ENCODE measurements around the gene KCNMA1.

Gene KCNMA1

DNA sequence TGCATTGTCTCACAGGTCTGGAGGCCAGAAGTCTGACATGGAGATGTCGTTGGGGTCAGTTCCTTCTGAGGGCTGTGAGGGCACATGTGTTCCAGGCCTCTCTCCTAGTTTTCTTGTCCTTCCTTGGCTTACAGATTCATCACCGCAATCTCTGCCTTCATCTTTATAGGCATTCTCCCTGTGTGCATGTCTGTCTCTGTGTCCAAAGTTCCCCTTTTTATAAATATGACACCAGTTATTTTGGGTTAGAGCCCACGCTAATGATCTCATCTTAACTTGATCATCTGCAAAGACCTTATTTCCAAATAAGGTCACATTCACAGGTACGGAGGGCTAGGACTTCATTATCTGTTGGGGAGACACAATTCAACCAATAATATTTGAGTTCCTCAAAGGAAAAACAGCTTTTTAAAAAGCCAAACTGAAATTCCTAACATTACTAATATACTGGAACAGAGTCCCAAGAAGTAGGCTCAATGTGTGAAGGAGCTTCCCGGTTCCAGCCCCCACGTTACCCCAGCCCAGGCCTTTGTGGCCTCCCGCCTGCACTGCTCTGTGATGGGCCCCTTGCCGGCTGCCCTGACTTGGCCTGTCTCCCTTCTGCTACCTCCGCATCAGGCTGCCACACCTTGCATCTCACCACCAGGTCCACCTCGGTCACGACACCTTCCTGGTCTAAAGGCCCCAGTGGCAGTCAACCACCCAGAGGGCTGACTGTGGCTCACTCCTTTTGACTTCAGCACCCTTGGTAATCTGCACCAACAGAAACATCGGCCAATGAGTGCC, 142.7 kb downstream of the KCNMA1 start:
- no peak overlapping the region for H3K4me3 ChIP-seq (ENCODE audit: low read depth, low read length)
- no peaks in the 10 kb centered on the region for H3K36me3 ChIP-seq (ENCODE audit: control insufficient read depth, insufficient read depth, low read length)
- no peak overlapping the region for H3K9ac ChIP-seq (ENCODE audit: low read depth, low read length)
- no peaks in the 10 kb centered on the region for H3K4me1 ChIP-seq (ENCODE audit: control insufficient read depth, insufficient read depth, low read length)
- H3K9me3 ChIP-seq (ENCODE audit: control insufficient read depth, insufficient read depth, low read length), result no peaks in the 10 kb centered on the region
- H3K27me3 ChIP-seq (ENCODE audit: control insufficient read depth, insufficient read depth, low read length), result no peaks in the 10 kb centered on the region

DNA sequence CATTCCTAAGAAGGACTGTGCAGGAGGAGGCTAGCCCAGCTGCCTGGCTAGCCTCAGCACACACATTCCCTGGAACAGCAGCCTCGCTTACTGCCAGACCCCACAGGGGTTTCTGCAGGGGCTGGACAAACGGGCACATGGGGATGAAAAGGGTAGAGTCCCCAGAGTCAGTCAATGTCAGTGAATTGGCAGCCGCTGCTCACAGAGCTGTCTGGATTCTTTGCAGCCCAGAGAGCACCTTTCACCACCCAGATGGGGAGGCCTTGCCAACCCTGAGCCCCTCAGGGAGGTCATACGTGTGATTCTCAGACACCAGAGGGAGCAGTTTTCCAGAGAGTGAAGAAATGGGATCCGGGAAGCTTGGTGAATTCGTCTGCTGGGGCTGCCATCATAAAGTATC, 143.3 kb downstream of the KCNMA1 start:
- Histone ChIP-seq H3K27me3 (ENCODE audit: control insufficient read depth, insufficient read depth, low read length) (no peaks in the 10 kb centered on the region), H3K36me3 (ENCODE audit: control insufficient read depth, insufficient read depth, low read length) (no peaks in the 10 kb centered on the region), H3K9ac (ENCODE audit: low read depth, low read length) (no peak overlapping the region), H3K4me3 (ENCODE audit: low read depth, low read length) (no peak overlapping the region), H3K9me3 (ENCODE audit: control insufficient read depth, insufficient read depth, low read length) (no peaks in the 10 kb centered on the region), H3K4me1 (ENCODE audit: control insufficient read depth, insufficient read depth, low read length) (no peaks in the 10 kb centered on the region)

DNA sequence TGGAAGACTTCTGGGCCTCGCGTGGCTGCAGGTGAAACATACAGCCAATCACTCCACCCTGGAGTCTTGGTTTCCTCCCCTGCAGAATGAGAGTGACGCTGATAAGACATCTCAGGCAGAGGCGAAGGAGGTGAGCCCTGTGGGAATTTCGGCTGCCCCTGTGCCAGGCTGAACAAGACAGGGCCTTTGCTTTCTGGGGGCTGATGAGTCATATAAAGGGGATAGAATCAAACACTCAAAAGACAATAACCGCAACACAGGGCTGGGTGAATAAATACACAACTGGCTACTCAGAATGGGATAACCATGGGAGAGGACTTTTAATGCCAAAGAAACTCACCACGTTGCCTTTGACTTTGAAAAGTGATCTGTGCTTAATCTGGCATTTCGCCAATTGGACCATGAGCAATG, 143.8 kb downstream of the KCNMA1 start:
- Histone ChIP-seq H3K36me3 (ENCODE audit: control insufficient read depth, insufficient read depth, low read length) (no peaks in the 10 kb centered on the region), H3K9ac (ENCODE audit: low read depth, low read length) (no peak overlapping the region), H3K4me1 (ENCODE audit: control insufficient read depth, insufficient read depth, low read length) (no peaks in the 10 kb centered on the region), H3K27me3 (ENCODE audit: control insufficient read depth, insufficient read depth, low read length) (no peaks in the 10 kb centered on the region), H3K4me3 (ENCODE audit: low read depth, low read length) (no peak overlapping the region), H3K9me3 (ENCODE audit: control insufficient read depth, insufficient read depth, low read length) (no peaks in the 10 kb centered on the region)

DNA sequence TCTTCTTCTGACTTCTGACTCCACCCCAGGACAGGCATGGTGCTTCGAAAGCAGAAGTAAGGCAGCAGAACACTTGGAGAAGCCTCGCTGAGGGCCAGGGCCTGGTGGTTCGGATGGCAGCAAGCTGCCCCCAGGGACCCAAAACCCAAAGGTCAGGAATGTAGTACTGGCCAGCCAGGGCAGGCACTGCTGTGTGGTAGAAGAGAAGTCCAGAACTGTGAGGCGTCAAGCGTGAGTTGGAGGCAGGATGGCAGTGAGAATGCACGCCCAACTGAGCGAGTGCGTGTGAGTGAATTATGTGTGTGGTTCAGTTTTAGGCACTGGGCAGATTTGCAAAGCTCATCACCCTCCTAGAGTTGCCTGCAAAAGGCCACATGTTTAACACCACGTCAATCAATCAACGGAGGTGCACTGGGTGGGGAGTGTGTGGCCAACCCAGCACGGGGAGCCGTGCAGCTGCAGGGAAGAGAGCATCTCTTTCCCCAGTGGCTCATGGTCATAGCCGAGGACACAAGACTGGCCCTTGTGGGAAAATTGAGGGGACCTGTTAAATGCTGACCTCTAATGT, 144.3 kb downstream of the KCNMA1 start:
- H3K36me3 ChIP-seq (ENCODE audit: control insufficient read depth, insufficient read depth, low read length), result no peaks in the 10 kb centered on the region
- no peaks in the 10 kb centered on the region for H3K4me1 ChIP-seq (ENCODE audit: control insufficient read depth, insufficient read depth, low read length)
- H3K4me3 ChIP-seq (ENCODE audit: low read depth, low read length), result no peak overlapping the region
- no peak overlapping the region for H3K9ac ChIP-seq (ENCODE audit: low read depth, low read length)
- H3K9me3 ChIP-seq (ENCODE audit: control insufficient read depth, insufficient read depth, low read length), result no peaks in the 10 kb centered on the region
- H3K27me3 ChIP-seq (ENCODE audit: control insufficient read depth, insufficient read depth, low read length), result no peaks in the 10 kb centered on the region

DNA sequence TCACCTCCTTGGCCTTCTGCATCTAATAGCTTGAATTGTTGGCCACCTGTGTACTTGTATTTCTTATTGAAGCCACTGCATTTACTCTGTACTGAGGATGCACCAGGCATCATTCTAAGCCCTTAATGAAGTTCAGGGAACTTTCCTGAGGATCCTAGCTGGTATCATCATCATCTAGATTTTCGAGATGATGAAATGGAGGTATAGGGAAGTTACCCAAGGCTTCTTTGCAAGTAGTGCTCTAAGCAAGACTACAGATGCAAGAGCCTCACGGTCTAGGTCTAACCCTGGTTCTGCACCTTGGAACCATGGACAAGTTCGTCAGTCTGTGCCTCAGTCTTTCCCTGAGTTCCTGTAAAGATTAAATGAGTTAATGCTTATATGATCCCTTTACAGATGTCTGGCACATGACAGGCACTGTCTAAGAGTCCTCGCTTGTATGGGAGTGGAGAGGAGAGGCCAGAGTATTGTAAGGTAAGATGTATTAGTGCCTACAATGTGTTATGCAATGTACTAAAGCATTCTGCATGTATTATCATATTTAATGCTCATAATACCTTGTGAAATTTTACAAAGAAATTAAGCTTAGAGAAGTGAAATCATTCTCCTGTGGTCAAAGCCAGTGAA, 145.1 kb downstream of the KCNMA1 start:
- H3K27me3 ChIP-seq (ENCODE audit: control insufficient read depth, insufficient read depth, low read length), result no peaks in the 10 kb centered on the region
- no peak overlapping the region for H3K9ac ChIP-seq (ENCODE audit: low read depth, low read length)
- no peak overlapping the region for H3K4me3 ChIP-seq (ENCODE audit: low read depth, low read length)
- no peaks in the 10 kb centered on the region for H3K4me1 ChIP-seq (ENCODE audit: control insufficient read depth, insufficient read depth, low read length)
- H3K9me3 ChIP-seq (ENCODE audit: control insufficient read depth, insufficient read depth, low read length), result no peaks in the 10 kb centered on the region
- H3K36me3 ChIP-seq (ENCODE audit: control insufficient read depth, insufficient read depth, low read length), result no peaks in the 10 kb centered on the region

DNA sequence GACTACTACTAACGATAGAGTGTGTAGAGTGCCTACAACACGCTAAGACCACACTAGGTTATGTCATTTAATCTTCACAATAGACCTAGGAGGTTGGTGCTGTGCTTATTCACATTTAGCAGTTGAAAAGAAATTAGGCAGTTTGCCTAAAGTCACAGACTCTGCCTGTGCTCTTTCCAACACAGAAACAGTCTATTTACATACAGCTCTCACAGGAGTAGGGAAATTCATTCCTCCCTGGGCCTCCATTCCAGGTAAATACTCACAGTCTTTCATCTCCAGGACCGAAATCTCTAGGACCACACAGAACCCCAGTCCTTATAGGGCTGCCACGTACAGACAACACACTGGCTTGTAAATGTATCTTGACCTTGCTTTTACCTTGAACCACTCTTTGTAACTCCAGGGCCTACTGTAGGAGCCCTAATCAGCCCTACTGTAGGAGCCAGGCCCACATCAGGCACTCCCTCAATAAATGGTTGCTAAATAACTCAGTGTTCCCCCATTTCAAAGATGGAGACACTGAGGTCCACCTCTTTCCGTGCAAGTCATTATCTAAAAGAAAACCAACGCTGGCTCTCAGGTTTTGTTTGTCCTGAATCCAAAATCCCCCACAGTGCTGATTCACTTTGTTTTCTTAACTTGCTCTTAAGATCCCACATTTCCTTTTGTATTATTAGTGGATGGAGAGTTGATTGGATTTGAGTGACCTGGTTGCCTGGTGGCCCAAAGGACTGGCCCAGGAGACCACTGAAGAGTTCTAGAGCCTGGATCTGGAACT, 146.9 kb downstream of the KCNMA1 start:
- Histone ChIP-seq H3K4me1 (ENCODE audit: control insufficient read depth, insufficient read depth, low read length) (no peaks in the 10 kb centered on the region), H3K36me3 (ENCODE audit: control insufficient read depth, insufficient read depth, low read length) (no peaks in the 10 kb centered on the region), H3K9me3 (ENCODE audit: control insufficient read depth, insufficient read depth, low read length) (no peaks in the 10 kb centered on the region), H3K4me3 (ENCODE audit: low read depth, low read length) (no peak overlapping the region), H3K27me3 (ENCODE audit: control insufficient read depth, insufficient read depth, low read length) (no peaks in the 10 kb centered on the region), H3K9ac (ENCODE audit: low read depth, low read length) (no peak overlapping the region)

DNA sequence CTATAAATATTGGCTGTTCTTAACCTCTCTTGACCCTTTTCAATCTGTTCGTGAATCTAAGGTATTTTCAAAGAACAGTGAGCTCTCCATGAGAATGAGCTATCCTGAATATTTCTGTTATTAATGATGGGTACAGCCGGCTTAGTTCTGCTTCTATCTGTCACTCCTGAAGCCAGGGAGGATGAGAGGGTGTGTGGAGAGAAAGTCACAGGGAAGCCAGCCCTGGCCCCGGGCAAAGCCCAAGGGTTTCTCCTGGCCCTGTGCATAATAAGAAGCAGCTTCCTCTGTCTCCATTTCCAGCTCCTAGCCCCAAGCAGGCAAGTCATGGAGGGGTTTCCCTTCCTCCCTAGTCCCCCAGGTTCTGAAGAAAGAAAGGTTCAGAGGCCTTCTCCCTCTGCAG, 151.1 kb downstream of the KCNMA1 start:
- Histone ChIP-seq H3K27me3 (ENCODE audit: control insufficient read depth, insufficient read depth, low read length) (no peaks in the 10 kb centered on the region), H3K4me1 (ENCODE audit: control insufficient read depth, insufficient read depth, low read length) (no peaks in the 10 kb centered on the region), H3K36me3 (ENCODE audit: control insufficient read depth, insufficient read depth, low read length) (no peaks in the 10 kb centered on the region), H3K9me3 (ENCODE audit: control insufficient read depth, insufficient read depth, low read length) (no peaks in the 10 kb centered on the region), H3K9ac (ENCODE audit: low read depth, low read length) (no peak overlapping the region), H3K4me3 (ENCODE audit: low read depth, low read length) (no peak overlapping the region)

DNA sequence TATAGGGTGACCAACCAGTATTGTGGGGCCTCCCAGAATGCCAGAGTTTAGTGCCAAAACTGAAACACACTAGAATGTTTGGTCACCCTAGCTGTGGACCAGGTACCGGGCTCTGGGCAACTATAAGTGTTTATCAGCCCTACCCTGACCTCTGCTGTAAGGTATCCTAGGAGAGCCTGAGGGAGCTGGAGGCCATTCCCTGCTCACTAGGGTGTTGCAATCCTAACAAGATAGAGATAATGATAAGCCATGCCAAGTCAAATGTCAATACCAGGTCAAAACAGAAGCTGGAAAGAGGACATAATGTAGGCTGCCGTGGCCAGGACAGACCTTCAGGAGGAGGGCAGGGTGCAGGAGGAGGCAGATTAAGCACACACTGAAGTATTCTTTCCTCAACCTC, 151.8 kb downstream of the KCNMA1 start:
- no peak overlapping the region for H3K9ac ChIP-seq (ENCODE audit: low read depth, low read length)
- no peaks in the 10 kb centered on the region for H3K9me3 ChIP-seq (ENCODE audit: control insufficient read depth, insufficient read depth, low read length)
- no peaks in the 10 kb centered on the region for H3K36me3 ChIP-seq (ENCODE audit: control insufficient read depth, insufficient read depth, low read length)
- H3K27me3 ChIP-seq (ENCODE audit: control insufficient read depth, insufficient read depth, low read length), result no peaks in the 10 kb centered on the region
- H3K4me3 ChIP-seq (ENCODE audit: low read depth, low read length), result no peak overlapping the region
- H3K4me1 ChIP-seq (ENCODE audit: control insufficient read depth, insufficient read depth, low read length), result no peaks in the 10 kb centered on the region

DNA sequence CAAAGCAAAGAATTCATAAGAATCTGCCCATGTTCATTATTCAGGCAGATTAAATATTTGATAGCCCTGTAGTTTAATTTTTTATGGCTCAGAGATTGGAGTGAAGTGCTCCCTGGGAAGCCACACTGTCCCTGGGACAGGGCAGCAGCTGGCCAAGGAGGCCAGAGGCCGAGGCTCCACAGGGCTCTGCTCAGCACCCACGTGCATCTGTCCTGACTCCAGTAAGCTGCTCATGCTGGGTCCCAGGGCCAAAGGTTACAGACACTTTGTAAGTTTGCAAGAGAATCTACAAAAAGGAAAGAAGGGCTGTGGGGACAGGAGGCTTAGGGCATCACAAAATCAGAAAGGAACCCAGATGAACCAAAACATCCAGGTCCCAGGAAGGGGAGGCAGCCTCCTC, 155.5 kb downstream of the KCNMA1 start:
- no peak overlapping the region for H3K4me3 ChIP-seq (ENCODE audit: low read depth, low read length)
- H3K36me3 ChIP-seq (ENCODE audit: control insufficient read depth, insufficient read depth, low read length), result no peaks in the 10 kb centered on the region
- no peaks in the 10 kb centered on the region for H3K27me3 ChIP-seq (ENCODE audit: control insufficient read depth, insufficient read depth, low read length)
- H3K9me3 ChIP-seq (ENCODE audit: control insufficient read depth, insufficient read depth, low read length), result no peaks in the 10 kb centered on the region
- no peak overlapping the region for H3K9ac ChIP-seq (ENCODE audit: low read depth, low read length)
- H3K4me1 ChIP-seq (ENCODE audit: control insufficient read depth, insufficient read depth, low read length), result no peaks in the 10 kb centered on the region

DNA sequence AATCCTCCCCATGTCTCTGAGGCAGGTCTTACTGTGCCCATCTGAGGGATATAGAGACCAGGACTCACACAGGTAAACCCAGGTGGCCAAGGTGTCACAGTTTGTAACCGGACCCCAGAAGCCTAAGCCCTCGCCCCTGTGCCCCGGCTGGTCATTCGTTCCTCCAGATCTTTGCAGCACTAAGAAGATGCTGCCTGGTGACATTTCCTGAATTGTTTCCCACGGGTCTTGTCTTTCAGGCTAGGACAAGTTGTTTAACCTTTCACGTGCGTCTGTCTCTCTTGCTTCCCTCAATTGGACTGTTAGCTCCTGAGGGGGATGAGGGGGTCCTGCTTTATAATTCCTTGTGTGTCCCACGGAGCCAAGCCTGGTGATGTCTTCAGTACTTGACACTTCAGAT, 158.0 kb downstream of the KCNMA1 start:
- Histone ChIP-seq H3K4me3 (ENCODE audit: low read depth, low read length) (no peak overlapping the region), H3K9ac (ENCODE audit: low read depth, low read length) (no peak overlapping the region), H3K27me3 (ENCODE audit: control insufficient read depth, insufficient read depth, low read length) (no peaks in the 10 kb centered on the region), H3K4me1 (ENCODE audit: control insufficient read depth, insufficient read depth, low read length) (no peaks in the 10 kb centered on the region), H3K36me3 (ENCODE audit: control insufficient read depth, insufficient read depth, low read length) (no peaks in the 10 kb centered on the region), H3K9me3 (ENCODE audit: control insufficient read depth, insufficient read depth, low read length) (no peaks in the 10 kb centered on the region)

DNA sequence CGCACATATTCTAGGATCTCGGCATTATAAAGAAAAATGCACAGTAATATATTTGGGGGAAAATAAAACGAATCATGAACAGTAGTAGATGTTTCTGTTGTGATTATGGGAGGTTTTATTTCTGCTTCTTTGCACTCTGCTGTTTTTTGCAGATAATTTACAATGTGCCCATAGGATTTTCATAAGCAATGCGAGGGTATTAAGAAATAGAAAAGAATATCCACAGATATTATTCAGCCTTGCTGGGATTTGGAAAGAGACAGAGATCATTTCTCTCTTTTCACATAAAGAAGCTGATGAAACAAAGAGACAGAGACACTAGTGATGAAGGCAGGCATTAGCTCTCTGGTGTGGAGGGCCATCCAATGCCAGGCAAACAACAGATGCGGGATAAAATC, 158.6 kb downstream of the KCNMA1 start:
- no peaks in the 10 kb centered on the region for H3K9me3 ChIP-seq (ENCODE audit: control insufficient read depth, insufficient read depth, low read length)
- no peaks in the 10 kb centered on the region for H3K36me3 ChIP-seq (ENCODE audit: control insufficient read depth, insufficient read depth, low read length)
- no peaks in the 10 kb centered on the region for H3K27me3 ChIP-seq (ENCODE audit: control insufficient read depth, insufficient read depth, low read length)
- no peak overlapping the region for H3K9ac ChIP-seq (ENCODE audit: low read depth, low read length)
- H3K4me3 ChIP-seq (ENCODE audit: low read depth, low read length), result no peak overlapping the region
- no peaks in the 10 kb centered on the region for H3K4me1 ChIP-seq (ENCODE audit: control insufficient read depth, insufficient read depth, low read length)
